NOMO-1 treated with DMSO at 0.1 percent for 48 hours (cell line): ENCODE measurements around the gene TRAF7.

Experiments
- DNase-seq: peaks from one replicate; lab custom pipeline; 2025; ENCODE audit not compliant: unreplicated experiment; lab: John Stamatoyannopoulos, UW

TRAF7 gene

DNA sequence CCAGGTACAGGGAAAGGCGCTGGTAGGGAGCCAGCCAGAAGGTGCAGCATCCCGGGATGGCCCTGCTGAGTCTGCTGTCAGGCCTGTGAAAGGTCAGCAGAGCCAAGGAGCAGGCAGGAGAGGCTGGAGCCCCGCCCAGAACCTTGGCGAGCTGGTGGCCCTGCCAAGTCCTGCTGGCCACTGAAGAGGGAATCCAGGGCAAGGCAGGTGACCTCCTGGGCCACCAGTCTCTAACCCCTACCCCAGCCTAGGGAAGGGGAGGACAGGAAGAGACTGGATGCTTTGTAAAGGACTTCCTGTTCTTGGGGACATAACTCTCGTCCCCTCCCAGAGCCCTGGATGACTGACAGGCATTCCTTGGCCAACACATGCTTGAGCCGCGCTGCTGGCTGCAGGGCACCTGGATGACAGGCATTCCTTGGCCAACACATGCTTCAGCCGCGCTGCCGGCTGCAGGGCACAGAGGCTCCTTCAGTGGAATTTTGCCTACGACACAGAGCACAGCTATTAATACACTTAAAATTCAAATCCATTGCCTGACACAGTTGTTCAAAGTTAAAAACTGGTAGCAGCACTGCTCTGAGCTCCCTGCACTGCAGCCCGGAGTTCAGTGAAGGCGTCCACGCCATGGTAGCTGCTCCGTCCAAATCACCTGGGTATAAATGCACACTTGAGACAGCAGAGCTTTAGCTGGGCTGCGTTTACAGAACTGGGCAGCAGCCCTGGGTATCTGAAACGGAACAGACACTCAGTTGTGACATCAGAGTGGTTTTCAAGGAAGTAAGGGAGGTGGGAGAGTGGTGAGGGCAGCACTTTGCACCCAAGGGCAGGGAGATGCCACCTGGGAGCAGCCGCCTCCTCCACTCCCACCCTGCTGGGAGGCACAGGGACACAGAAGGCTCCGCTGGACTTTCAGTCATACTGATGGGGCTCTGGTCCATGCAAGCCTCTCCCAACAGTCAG is 57.1 kb downstream of the TRAF7 start:
- DNase-seq = peak; percentile 46

DNA sequence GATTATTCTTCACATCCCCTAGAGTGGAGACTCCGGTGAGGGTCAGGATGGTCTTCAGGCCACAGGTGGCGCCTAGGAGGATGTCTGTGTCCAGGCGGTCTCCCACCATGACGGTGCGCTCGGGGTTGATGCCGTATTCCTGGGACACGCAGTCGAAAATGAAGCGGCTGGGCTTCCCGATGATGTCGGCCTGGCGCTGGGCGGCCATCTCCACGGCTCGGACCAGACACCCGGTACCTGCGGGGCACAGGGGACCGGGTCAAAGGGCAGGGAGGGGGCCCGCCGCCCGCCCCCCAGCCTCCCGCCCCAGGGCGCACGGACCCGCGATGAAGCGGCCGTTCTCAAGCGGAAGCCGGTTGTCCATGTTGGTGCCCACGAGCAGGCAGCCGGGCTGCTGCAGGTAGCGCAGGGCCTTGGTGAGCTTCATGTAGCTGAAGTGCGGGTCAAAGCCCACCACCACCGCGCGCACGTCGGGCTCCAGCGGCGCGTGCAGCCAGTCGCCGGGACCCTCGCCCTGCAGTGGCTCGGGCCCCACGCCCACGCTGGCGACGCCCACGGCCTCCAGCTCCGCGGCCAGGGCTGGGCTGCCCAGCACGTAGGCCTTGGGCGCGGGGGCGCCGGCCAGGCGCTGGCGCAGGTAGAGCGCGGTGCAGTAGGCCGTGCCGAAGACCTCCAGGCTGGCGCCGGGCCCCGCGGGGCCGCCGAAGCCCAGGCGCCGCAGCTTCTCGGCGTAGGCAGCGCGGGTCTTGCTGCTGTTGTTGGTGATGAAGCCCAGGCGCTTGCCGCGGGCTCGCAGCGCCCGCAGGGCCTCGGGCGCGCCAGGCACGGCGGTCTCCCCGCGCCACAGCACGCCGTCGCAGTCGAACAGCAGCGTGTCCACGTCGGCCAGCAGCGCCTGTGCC is 58.5 kb downstream of the TRAF7 start:
- no peak for DNase-seq

DNA sequence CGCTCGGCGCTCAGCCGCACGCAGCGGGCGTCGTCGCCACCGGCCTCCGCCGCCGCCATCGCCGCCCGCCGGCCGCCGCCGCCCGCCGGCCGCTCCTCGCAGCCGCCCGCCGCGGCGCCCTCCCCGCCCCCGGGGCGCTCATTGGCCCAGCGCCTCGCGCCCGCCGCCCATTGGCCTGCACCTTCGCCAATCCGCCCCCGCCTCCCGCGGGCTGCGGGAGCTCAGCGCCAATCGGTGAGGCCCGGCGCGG is 59.1 kb downstream of the TRAF7 start, which contains the start of gene PGP:
PGP (minus strand) TSS at position 122 of the 250 bp plus-strand sequence; CDS start at position 59, 63 bp downstream.
- DNase-seq = no peak

DNA sequence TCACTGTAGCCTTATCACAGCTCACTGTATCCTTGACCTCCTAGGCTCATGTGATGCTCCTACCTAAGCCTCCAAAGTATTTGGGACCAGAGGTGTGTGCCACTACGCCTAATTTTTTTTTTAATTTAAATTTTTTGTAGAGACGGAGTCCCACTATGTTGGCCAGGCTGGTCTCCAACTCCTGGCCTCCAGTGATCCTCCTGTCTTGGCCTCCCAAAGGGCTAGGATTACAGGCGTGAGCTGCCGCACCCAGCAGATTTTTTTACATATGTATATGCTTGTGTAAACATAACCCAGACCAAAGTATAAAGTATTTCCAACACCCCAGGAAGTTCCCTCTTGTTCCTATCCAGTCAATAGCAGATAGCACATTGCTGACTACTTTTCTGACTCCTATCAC is 60.7 kb downstream of the TRAF7 start:
- no peak for DNase-seq

DNA sequence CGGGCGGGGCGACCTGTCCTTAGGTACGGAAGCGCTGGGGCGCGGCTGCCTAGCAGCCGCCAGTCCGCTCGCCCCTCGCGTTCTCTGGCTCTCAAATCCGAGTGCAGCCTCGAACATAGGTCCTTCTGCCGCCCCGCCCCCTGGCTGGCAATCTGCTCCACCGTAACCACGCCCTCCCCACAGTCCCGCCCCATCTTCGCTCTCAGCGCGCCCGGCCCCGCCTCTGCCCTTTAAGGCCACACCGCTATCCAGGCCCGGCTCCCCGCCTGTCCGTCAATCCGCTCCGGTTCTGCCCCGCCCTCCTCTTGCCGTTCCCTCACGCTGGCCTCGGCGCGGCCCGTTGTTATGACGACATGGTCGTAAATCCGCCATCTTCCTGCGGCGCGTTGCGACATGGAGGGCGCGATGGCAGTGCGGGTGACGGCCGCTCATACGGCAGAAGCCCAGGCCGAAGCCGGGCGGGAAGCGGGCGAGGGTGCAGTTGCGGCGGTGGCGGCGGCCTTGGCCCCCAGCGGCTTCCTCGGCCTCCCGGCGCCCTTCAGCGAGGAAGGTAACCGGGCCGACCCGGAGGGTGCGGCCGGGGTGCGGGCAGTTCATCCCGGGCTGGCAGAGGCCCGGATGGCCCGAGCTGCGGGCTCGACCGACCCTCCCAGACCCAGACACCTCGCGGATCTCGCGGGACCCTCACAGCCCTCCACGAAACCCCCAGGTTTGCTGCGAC is 67.8 kb downstream of the TRAF7 start, which contains the start of gene E4F1:
E4F1 (plus strand) TSS at position 371 of the 721 bp plus-strand sequence; CDS start at position 394, 23 bp downstream.
- peak; percentile 100 for DNase-seq

DNA sequence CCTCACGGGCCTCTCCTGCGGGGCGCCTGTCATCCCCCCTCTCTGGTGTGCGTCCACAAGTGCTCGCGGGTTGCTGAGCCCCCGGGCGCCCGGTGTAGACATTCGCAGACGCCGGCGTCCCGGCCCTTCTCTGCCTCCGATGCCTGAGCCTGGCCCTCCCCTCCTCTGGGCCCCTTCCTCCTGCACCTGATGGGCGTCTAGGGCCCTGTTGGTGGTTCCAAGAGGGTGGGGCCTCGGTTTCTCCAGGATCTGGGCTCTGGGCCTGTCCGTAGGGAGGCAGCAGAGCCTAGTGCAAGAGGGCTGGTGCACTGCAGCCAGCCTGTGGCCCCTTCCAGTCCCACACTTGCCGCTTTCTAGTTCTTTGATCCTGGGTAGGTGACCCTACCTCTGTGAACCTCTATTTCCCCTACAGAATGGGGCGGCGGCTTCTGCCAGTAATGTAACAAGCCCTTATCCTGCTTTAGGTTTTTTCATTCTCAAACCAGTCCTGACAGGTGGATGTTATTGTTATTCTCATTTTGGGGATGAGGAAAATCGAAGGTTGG is 68.4 kb downstream of the TRAF7 start:
- DNase-seq = peak; percentile 42

DNA sequence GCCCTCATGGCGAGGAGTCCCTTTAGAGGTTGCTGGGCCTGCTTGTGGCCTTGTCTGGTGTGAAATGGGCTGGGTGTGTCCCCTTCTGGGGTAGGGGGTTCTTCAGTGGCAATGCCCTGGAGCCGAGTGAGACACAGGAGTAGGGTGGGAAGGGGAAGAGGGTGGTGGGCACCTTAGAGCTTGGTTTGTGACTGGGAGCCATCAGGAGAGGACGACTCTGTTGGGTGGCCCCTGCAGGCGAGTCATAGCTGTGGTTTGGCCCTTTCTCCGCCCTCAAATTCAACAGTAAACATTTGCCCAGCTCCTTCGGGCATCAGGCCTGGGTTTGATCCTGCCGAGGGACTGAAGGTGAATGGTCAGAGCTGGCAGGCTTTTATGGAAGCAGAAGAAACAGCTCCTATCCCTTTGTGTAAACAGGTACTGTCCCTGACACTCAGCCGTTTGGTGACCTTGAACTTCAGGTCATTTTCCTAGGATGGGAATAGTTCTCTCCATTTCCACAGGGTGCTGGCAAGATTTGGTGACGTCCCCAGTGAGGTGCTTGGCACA is 70.7 kb downstream of the TRAF7 start:
- DNase-seq = no peak

DNA sequence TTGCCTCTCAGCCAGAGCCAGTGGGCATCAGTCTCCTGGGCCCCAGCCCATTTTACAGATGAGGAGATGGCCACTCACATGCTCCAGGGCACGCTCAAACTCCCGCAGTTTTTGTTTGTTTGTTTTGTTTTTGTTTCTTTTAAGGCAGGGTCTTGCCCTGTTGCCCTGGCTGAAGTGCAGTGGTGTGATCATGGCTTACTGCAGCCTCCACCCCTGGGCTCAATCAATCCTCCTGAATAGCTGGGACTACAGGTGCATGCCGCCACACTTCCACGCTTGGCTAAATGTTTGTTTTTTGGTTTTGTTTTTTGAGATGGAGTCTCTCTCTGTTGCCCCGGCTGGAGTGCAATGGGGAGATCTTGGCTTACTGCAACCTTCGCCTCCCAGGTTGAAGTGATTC is 71.3 kb downstream of the TRAF7 start:
- DNase-seq = no peak
